T-helper 17 cell (primary cell): Measurements from ENCODE around the gene DBH. TPM values are rescaled to one million over a fixed set of nuclear protein-coding genes. Genes with fewer than 3 reads are reported as not detected.

Experiments used
- ATAC-seq: fragments of 150-1000 bp; cut with Tn5 transposase; 2 replicates; pipeline ENCODE4 v1.10.0; 2021; ENCODE audit warnings: mild to moderate bottlenecking, moderate library complexity
- DNase-seq, 3 donors: peaks; one replicate each; pipeline versions ENCODE4 v3.0.0 to v3.0.0-alpha.2; 2020 to 2021
- H3K9me3 ChIP-seq: one replicate; pipeline ENCODE4 v1.7.0; 2013; ENCODE audit warnings: low read length, mild to moderate bottlenecking; ENCODE audit not compliant: control insufficient read depth, poor library complexity, severe bottlenecking
- H3K27ac Mint-ChIP-seq: one replicate; pipeline ENCODE4 v1.8.0; 2022; ENCODE audit warnings: mild to moderate bottlenecking, moderate library complexity, mixed read lengths
- H3K27me3 Mint-ChIP-seq: one replicate; pipeline ENCODE4 v1.8.0; 2022; ENCODE audit warnings: mixed read lengths
- H3K36me3 Mint-ChIP-seq: one replicate; pipeline ENCODE4 v1.8.0; 2022; ENCODE audit warnings: low read depth, mixed read lengths
- H3K4me1 Mint-ChIP-seq: one replicate; pipeline ENCODE4 v1.8.0; 2022; ENCODE audit warnings: mild to moderate bottlenecking, mixed read lengths
- H3K4me3 Mint-ChIP-seq: one replicate; pipeline ENCODE4 v1.8.0; 2022; ENCODE audit warnings: mild to moderate bottlenecking, moderate library complexity, mixed read lengths
- total RNA-seq, 4 donors: library from RNA in 2 of 4; stranded (reverse) in 2 of 4; gene quantifications; one replicate each; pipeline ENCODE4 v1.2.3 and lab custom pipeline; 2022 to 2026

DBH gene
- total RNA-seq, 2 donors from 2014 or later = 0.18 TPM; not detected in 1

- Mint-ChIP-seq H3K27ac (peak overlapping the region; percentile 97), H3K27me3 (no peaks in the 10 kb centered on the region), H3K36me3 (no peaks in the 10 kb centered on the region), H3K4me1 (peaks cover 11% of the 10 kb centered on the region), H3K4me3 (peak overlapping the region; percentile 81)
- DNase-seq (no peak), ATAC-seq (peak; percentile 6)
- no peaks in the 10 kb centered on the region for H3K9me3 ChIP-seq
Observed at GRCh38 chr9:133684121-133684935, 48.2 kb downstream of the DBH start.

- H3K27ac Mint-ChIP-seq = no peak overlapping the region
- no peaks in the 10 kb centered on the region for H3K27me3 Mint-ChIP-seq
- H3K4me3 Mint-ChIP-seq = no peak overlapping the region
- no peak for DNase-seq
- no peak for ATAC-seq
- H3K9me3 ChIP-seq = no peaks in the 10 kb centered on the region
- no peaks in the 10 kb centered on the region for H3K36me3 Mint-ChIP-seq
- H3K4me1 Mint-ChIP-seq = peaks cover 11% of the 10 kb centered on the region
Observed at GRCh38 chr9:133684936-133685361, 48.8 kb downstream of the DBH start.

- ATAC-seq (no peak), DNase-seq (no peak)
- H3K4me3 Mint-ChIP-seq = no peak overlapping the region
- H3K4me1 Mint-ChIP-seq = peaks cover 11% of the 10 kb centered on the region
- no peaks in the 10 kb centered on the region for H3K27me3 Mint-ChIP-seq
- H3K27ac Mint-ChIP-seq = peak overlapping the region; percentile 60
- H3K36me3 Mint-ChIP-seq = no peaks in the 10 kb centered on the region
- H3K9me3 ChIP-seq = no peaks in the 10 kb centered on the region
Observed at GRCh38 chr9:133685653-133686609, 49.8 kb downstream of the DBH start.

GRCh38 chr9:133686642-133687575 is 50.7 kb downstream of the DBH start:
- Mint-ChIP-seq H3K27me3 (no peaks in the 10 kb centered on the region), H3K4me3 (no peak overlapping the region), H3K27ac (peak overlapping the region; percentile 60), H3K36me3 (no peaks in the 10 kb centered on the region), H3K4me1 (peaks cover 11% of the 10 kb centered on the region)
- DNase-seq (no peak), ATAC-seq (no peak)
- H3K9me3 ChIP-seq = no peaks in the 10 kb centered on the region

GRCh38 chr9:133687856-133688761 is 51.9 kb downstream of the DBH start:
- Mint-ChIP-seq H3K27ac (peak overlapping the region; percentile 39), H3K4me3 (no peak overlapping the region), H3K27me3 (no peaks in the 10 kb centered on the region), H3K36me3 (no peaks in the 10 kb centered on the region), H3K4me1 (peaks cover 9% of the 10 kb centered on the region)
- no peak for DNase-seq
- ATAC-seq = no peak
- no peaks in the 10 kb centered on the region for H3K9me3 ChIP-seq

- ATAC-seq = no peak
- H3K27ac Mint-ChIP-seq = no peak overlapping the region
Observed at GRCh38 chr9:133689151-133689763, 53.1 kb downstream of the DBH start.

GRCh38 chr9:133690081-133690561 is 54.0 kb downstream of the DBH start:
- H3K27me3 Mint-ChIP-seq = no peaks in the 10 kb centered on the region
- H3K36me3 Mint-ChIP-seq = peaks cover 2% of the 10 kb centered on the region
- H3K4me1 Mint-ChIP-seq = peaks cover 2% of the 10 kb centered on the region
- DNase-seq (no peak), ATAC-seq (no peak)
- no peaks in the 10 kb centered on the region for H3K9me3 ChIP-seq
- H3K27ac Mint-ChIP-seq = no peak overlapping the region
- H3K4me3 Mint-ChIP-seq = no peak overlapping the region

More at GRCh38 chr9:133689151-133689763, 53.1 kb downstream of the DBH start:
- Mint-ChIP-seq H3K36me3 (no peaks in the 10 kb centered on the region), H3K4me1 (peaks cover under 1% of the 10 kb centered on the region), H3K27me3 (no peaks in the 10 kb centered on the region), H3K4me3 (no peak overlapping the region)
- no peak for DNase-seq
- no peaks in the 10 kb centered on the region for H3K9me3 ChIP-seq

- no peak for DNase-seq
- Mint-ChIP-seq H3K4me1 (peaks cover 2% of the 10 kb centered on the region), H3K4me3 (no peak overlapping the region), H3K27me3 (no peaks in the 10 kb centered on the region), H3K27ac (no peak overlapping the region), H3K36me3 (peaks cover 2% of the 10 kb centered on the region)
- ATAC-seq = no peak
- H3K9me3 ChIP-seq = no peaks in the 10 kb centered on the region
Observed at GRCh38 chr9:133691191-133691590, 55.0 kb downstream of the DBH start.

GRCh38 chr9:133691626-133692363 is 55.6 kb downstream of the DBH start:
- no peak for DNase-seq
- Mint-ChIP-seq H3K36me3 (peaks cover 4% of the 10 kb centered on the region), H3K4me1 (peaks cover 4% of the 10 kb centered on the region), H3K27me3 (no peaks in the 10 kb centered on the region), H3K4me3 (no peak overlapping the region), H3K27ac (peak overlapping the region; percentile 19)
- no peaks in the 10 kb centered on the region for H3K9me3 ChIP-seq
- ATAC-seq = no peak

GRCh38 chr9:133692364-133692985 is 56.3 kb downstream of the DBH start:
- DNase-seq = no peak
- H3K9me3 ChIP-seq = no peaks in the 10 kb centered on the region
- H3K4me3 Mint-ChIP-seq = no peak overlapping the region
- H3K36me3 Mint-ChIP-seq = peaks cover 7% of the 10 kb centered on the region
- no peaks in the 10 kb centered on the region for H3K27me3 Mint-ChIP-seq
- peaks cover 4% of the 10 kb centered on the region for H3K4me1 Mint-ChIP-seq
- peak overlapping the region; percentile 19 for H3K27ac Mint-ChIP-seq
- no peak for ATAC-seq

GRCh38 chr9:133693116-133693515 is 57.0 kb downstream of the DBH start:
- H3K9me3 ChIP-seq = no peaks in the 10 kb centered on the region
- peaks cover 7% of the 10 kb centered on the region for H3K36me3 Mint-ChIP-seq
- no peak overlapping the region for H3K4me3 Mint-ChIP-seq
- H3K4me1 Mint-ChIP-seq = peaks cover 6% of the 10 kb centered on the region
- DNase-seq = no peak
- ATAC-seq = no peak
- no peak overlapping the region for H3K27ac Mint-ChIP-seq
- H3K27me3 Mint-ChIP-seq = no peaks in the 10 kb centered on the region
